H1 (cell line): Measurements from ENCODE around the gene FAM53B. TPM values are rescaled to one million over a fixed set of nuclear protein-coding genes. Genes with fewer than 3 reads are reported as not detected.

Experiments
- CTCF ChIA-PET: fragments of 300-600 bp; sonication (Branson Sonifier 250); formaldehyde crosslinking; loops from one replicate; lab custom pipeline; 2021; ENCODE audit not compliant: partially characterized antibody; lab: Charles Lee
- POLR2A ChIA-PET: fragments of 300-600 bp; sonication (Branson Sonifier 250); formaldehyde crosslinking; loops from one replicate; lab custom pipeline; 2021; ENCODE audit warnings: inconsistent platforms; ENCODE audit not compliant: partially characterized antibody; lab: Charles Lee
- DNase-seq, 2 experiments: peaks; one replicate each; pipeline versions ENCODE4 v3.0.0 to v3.0.0-alpha.2; 2010 to 2022; ENCODE audit warnings: low spot score in 2 of 2, low read depth in 1 of 2, mixed read lengths in 1 of 2
- FAIRE-seq: peaks from 2 replicates; lab custom pipeline; 2011; peaks lifted over from hg19 to GRCh38; lab: Jason Lieb, UNC
- H2AFZ ChIP-seq: 2 replicates; pipeline ENCODE4 v1.8.1; 2012; ENCODE audit warnings: low read length, inconsistent platforms
- H2AK5ac ChIP-seq: 2 replicates; pipeline ENCODE4 v1.6.1; 2013; ENCODE audit warnings: low read depth, low read length
- H2BK120ac ChIP-seq: replicated peaks from 2 replicates; pipeline ENCODE3; 2013; ENCODE audit warnings: low read depth, low read length, inconsistent platforms
- H2BK12ac ChIP-seq: 2 replicates; pipeline ENCODE4 v1.6.1; 2013; ENCODE audit warnings: low read depth, low read length
- H2BK15ac ChIP-seq: 2 replicates; pipeline ENCODE4 v1.6.1; 2013; ENCODE audit warnings: low read length
- H2BK20ac ChIP-seq: 2 replicates; pipeline ENCODE4 v1.6.1; 2013; ENCODE audit warnings: low read length
- H2BK5ac ChIP-seq: 2 replicates; pipeline ENCODE4 v1.6.1; 2013; ENCODE audit warnings: low read depth, low read length
- H3K14ac ChIP-seq: 2 replicates; pipeline ENCODE4 v1.6.1; 2013; ENCODE audit warnings: inconsistent platforms; ENCODE audit not compliant: insufficient read length
- H3K18ac ChIP-seq: 2 replicates; pipeline ENCODE4 v1.6.1; 2013; ENCODE audit warnings: low read length; ENCODE audit errors: extremely low read depth
- H3K23ac ChIP-seq: 2 replicates; pipeline ENCODE4 v1.6.1; 2013; ENCODE audit warnings: inconsistent platforms; ENCODE audit not compliant: insufficient read length
- H3K23me2 ChIP-seq: 2 replicates; pipeline ENCODE4 v1.6.1; 2013; ENCODE audit warnings: low read depth, low read length
- H3K27ac ChIP-seq: 2 replicates; pipeline ENCODE4 v1.6.1; 2011; ENCODE audit warnings: low read depth, low read length, inconsistent platforms
- H3K27me3 ChIP-seq, 4 experiments: replicated peaks in 1 of 4; 1 replicate in 1 of 4; 2 replicates in 3 of 4; pipeline versions ENCODE4 v1.6.1 to v1.8.1; 2011 to 2013; ENCODE audit warnings: low read length in 3 of 4, mild to moderate bottlenecking in 3 of 4, inconsistent platforms in 2 of 4, mixed read lengths in 2 of 4, moderate library complexity in 1 of 4; ENCODE audit not compliant: control insufficient read depth in 3 of 4, insufficient read depth in 3 of 4; ENCODE audit errors: extremely low read depth in 1 of 4
- H3K36me3 ChIP-seq, 4 experiments: 2 replicates each; pipeline versions ENCODE4 v1.6.1 to v1.8.1; 2011 to 2013; ENCODE audit warnings: mild to moderate bottlenecking in 4 of 4, low read length in 3 of 4, moderate library complexity in 2 of 4, control low read depth in 1 of 4, inconsistent platforms in 1 of 4; ENCODE audit not compliant: insufficient read depth in 4 of 4, control insufficient read depth in 2 of 4
- H3K4ac ChIP-seq: replicated peaks from 2 replicates; pipeline ENCODE3; 2013; ENCODE audit warnings: low read length, low read depth, mixed read lengths, inconsistent platforms; ENCODE audit not compliant: insufficient read length
- H3K4me1 ChIP-seq, 4 experiments: replicated peaks in 1 of 4; 1 replicate in 1 of 4; 2 replicates in 3 of 4; pipeline versions ENCODE4 v1.6.1 to v1.8.1; 2011 to 2013; ENCODE audit warnings: low read length in 3 of 4, inconsistent platforms in 2 of 4, mixed read lengths in 1 of 4; ENCODE audit not compliant: insufficient read depth in 4 of 4, control insufficient read depth in 3 of 4
- H3K4me2 ChIP-seq, 2 experiments: 2 replicates each; pipeline versions ENCODE4 v1.6.1 to v1.8.1; 2011 to 2013; ENCODE audit warnings: low read depth in 2 of 2, low read length in 2 of 2, control low read depth in 1 of 2, inconsistent platforms in 1 of 2, mild to moderate bottlenecking in 1 of 2; ENCODE audit not compliant: insufficient read depth in 1 of 2
- H3K4me3 ChIP-seq, 4 experiments: fragments of 200-600, 300-600 bp in 1 of 4; sonication (generic), shearing (Covaris generic), sonication (Bioruptor Twin) in 1 of 4; 2 replicates each; pipeline versions ENCODE4 v1.5.1 to v1.8.1; 2011 to 2016; ENCODE audit warnings: low read length in 4 of 4, low read depth in 3 of 4, control low read depth in 2 of 4, inconsistent platforms in 2 of 4, mild to moderate bottlenecking in 2 of 4, mixed read lengths in 1 of 4, moderate library complexity in 1 of 4; ENCODE audit not compliant: insufficient read depth in 2 of 4; ENCODE audit errors: extremely low read depth in 1 of 4
- H3K56ac ChIP-seq: replicated peaks from 2 replicates; pipeline ENCODE3; 2013; ENCODE audit warnings: low read depth, mild to moderate bottlenecking, mixed read lengths, low read length, inconsistent platforms; ENCODE audit not compliant: insufficient read length
- H3K79me1 ChIP-seq: 2 replicates; pipeline ENCODE4 v1.6.1; 2013; ENCODE audit warnings: low read depth, low read length, control low read depth
- H3K79me2 ChIP-seq, 2 experiments: 2 replicates each; pipeline versions ENCODE4 v1.6.1 to v1.8.1; 2012 to 2013; ENCODE audit warnings: low read length in 2 of 2, mild to moderate bottlenecking in 2 of 2, inconsistent platforms in 1 of 2; ENCODE audit not compliant: insufficient read depth in 2 of 2, control insufficient read depth in 1 of 2
- H3K9ac ChIP-seq, 4 experiments: replicated peaks in 1 of 4; 1 replicate in 1 of 4; 2 replicates in 3 of 4; pipeline versions ENCODE4 v1.6.1 to v1.8.1; 2011 to 2013; ENCODE audit warnings: low read depth in 3 of 4, low read length in 3 of 4, control low read depth in 2 of 4, mild to moderate bottlenecking in 2 of 4, moderate library complexity in 2 of 4, inconsistent platforms in 1 of 4; ENCODE audit errors: extremely low read depth in 1 of 4
- H3K9me3 ChIP-seq, 2 experiments: 2 replicates each; pipeline versions ENCODE4 v1.6.1 to v1.8.1; 2012 to 2013; ENCODE audit warnings: mild to moderate bottlenecking in 2 of 2, moderate library complexity in 2 of 2, control low read depth in 1 of 2, inconsistent platforms in 1 of 2, low read depth in 1 of 2, low read length in 1 of 2, mixed read lengths in 1 of 2; ENCODE audit not compliant: insufficient read depth in 2 of 2
- H4K20me1 ChIP-seq, 2 experiments: replicated peaks in 1 of 2; 2 replicates each; pipeline versions ENCODE3 to v1.8.1; 2011 to 2013; ENCODE audit warnings: inconsistent platforms in 2 of 2, low read length in 2 of 2, mild to moderate bottlenecking in 1 of 2; ENCODE audit not compliant: insufficient read depth in 2 of 2, control insufficient read depth in 1 of 2
- H4K5ac ChIP-seq: 2 replicates; pipeline ENCODE4 v1.6.1; 2013; ENCODE audit warnings: low read length, low read depth, mixed read lengths, inconsistent platforms; ENCODE audit not compliant: insufficient read length
- H4K8ac ChIP-seq: 2 replicates; pipeline ENCODE4 v1.8.0; 2013; ENCODE audit warnings: mild to moderate bottlenecking, moderate library complexity, low read length, inconsistent platforms; ENCODE audit not compliant: insufficient read depth; ENCODE audit errors: extremely low read depth
- H4K91ac ChIP-seq: replicated peaks from 2 replicates; pipeline ENCODE3; 2013; ENCODE audit warnings: low read length, mixed read lengths, inconsistent platforms; ENCODE audit not compliant: insufficient read length
- BACH1 ChIP-seq: IDR thresholded peaks from 2 replicates; pipeline ENCODE4 v1.6.1; 2012; ENCODE audit warnings: low read length, improper control_type of control experiment
- BCL11A ChIP-seq, 2 experiments: IDR thresholded peaks; one replicate each; pipeline ENCODE4 v1.6.1; 2011; ENCODE audit warnings: low read depth in 2 of 2, low read length in 2 of 2, mild to moderate bottlenecking in 2 of 2
- CHD1 ChIP-seq: IDR thresholded peaks from 2 replicates; pipeline ENCODE4 v1.6.1; 2012; ENCODE audit warnings: low read depth, low read length, improper control_type of control experiment
- EP300 ChIP-seq, 2 experiments: IDR thresholded peaks; 1 replicate in 1 of 2; 2 replicates in 1 of 2; pipeline ENCODE4 v1.6.1; 2011 to 2012; ENCODE audit warnings: low read depth in 2 of 2, low read length in 2 of 2, mild to moderate bottlenecking in 2 of 2, borderline replicate concordance in 1 of 2, inconsistent platforms in 1 of 2, moderate library complexity in 1 of 2
- GTF2F1 ChIP-seq: IDR thresholded peaks from 2 replicates; pipeline ENCODE4 v1.6.1; 2012; ENCODE audit warnings: low read depth, low read length, improper control_type of control experiment, borderline replicate concordance
- JUN ChIP-seq: IDR thresholded peaks from 2 replicates; pipeline ENCODE4 v1.6.1; 2011; ENCODE audit warnings: low read depth, mild to moderate bottlenecking, improper control_type of control experiment, low read length
- KDM5A ChIP-seq: fragments of 200-600 bp; IDR thresholded peaks from 2 replicates; pipeline ENCODE4 v1.7.1; 2012; ENCODE audit warnings: mild to moderate bottlenecking, low read length, inconsistent platforms, mixed read lengths
- POLR2AphosphoS5 ChIP-seq: IDR thresholded peaks from 2 replicates; pipeline ENCODE4 v1.6.1; 2011; ENCODE audit warnings: low read depth, low read length
- SIRT6 ChIP-seq: IDR thresholded peaks from one replicate; pipeline ENCODE4 v1.7.1; 2012; ENCODE audit warnings: low read length, inconsistent platforms
- SRF ChIP-seq: IDR thresholded peaks from 2 replicates; pipeline ENCODE4 v1.6.1; 2011; ENCODE audit warnings: mild to moderate bottlenecking, low read depth, low read length, moderate library complexity
- YY1 ChIP-seq: IDR thresholded peaks from 2 replicates; pipeline ENCODE4 v1.6.1; 2011; ENCODE audit warnings: low read depth, mild to moderate bottlenecking, low read length
- WGBS, 2 experiments: shearing (Covaris generic) in 1 of 2; methylation state at CpG; one replicate each; pipeline versions ENCODE4 v1.1.6 to v1.1.7; 2013 to 2015; ENCODE audit warnings: low lambda C conversion rate in 2 of 2, mixed read lengths in 2 of 2, inconsistent platforms in 1 of 2, low coverage in 1 of 2, missing lambda C conversion rate in 1 of 2; ENCODE audit not compliant: insufficient replicate concordance in 2 of 2, insufficient coverage in 1 of 2, insufficient read length in 1 of 2; ENCODE audit errors: extremely low coverage in 1 of 2, missing lambda C conversion rate in 1 of 2; 5-methylcytosine and 5-hydroxymethylcytosine counted together
- polyA plus RNA-seq, 7 experiments: library from polyadenylated mRNA; depleted of rRNA in 3 of 7; stranded (reverse) in 5 of 7; unstranded in 2 of 7; fragments of >200 nt in 5 of 7; fragments of 200-250 nt in 2 of 7; gene quantifications; 1 replicate in 5 of 7; 2 replicates in 1 of 7; 4 replicates in 1 of 7; pipeline versions ENCODE4 v1.2.1 to v1.2.3, GENCODE V29; 2011 to 2013; ENCODE audit warnings: missing spikeins in 2 of 7, mixed read lengths in 2 of 7
- total RNA-seq: library from RNA; stranded (reverse); fragmentation: NEBNext Ultra II Directional; extraction: Animal tissue kit (Norgen Biotek cat#: 25700); gene quantifications from 2 replicates; pipeline ENCODE4 v1.2.1, GENCODE V29; 2021
- TF ChIP-seq, protein P1 (sequence below): IDR thresholded peaks from 2 replicates; pipeline ENCODE4 v1.6.1; 2012; ENCODE audit warnings: inconsistent platforms
- TF ChIP-seq, protein P2 (sequence below): IDR thresholded peaks from 2 replicates; pipeline ENCODE4 v1.6.1; 2011; ENCODE audit warnings: low read depth, mild to moderate bottlenecking, low read length; ENCODE audit not compliant: insufficient read depth

FAM53B gene
- total and polyA plus RNA-seq, 2 of the 8 experiments (the other 6 are each of a cell fraction or from before 2014, with no cell fraction given) = 5.3 to 14.4 TPM

DNA sequence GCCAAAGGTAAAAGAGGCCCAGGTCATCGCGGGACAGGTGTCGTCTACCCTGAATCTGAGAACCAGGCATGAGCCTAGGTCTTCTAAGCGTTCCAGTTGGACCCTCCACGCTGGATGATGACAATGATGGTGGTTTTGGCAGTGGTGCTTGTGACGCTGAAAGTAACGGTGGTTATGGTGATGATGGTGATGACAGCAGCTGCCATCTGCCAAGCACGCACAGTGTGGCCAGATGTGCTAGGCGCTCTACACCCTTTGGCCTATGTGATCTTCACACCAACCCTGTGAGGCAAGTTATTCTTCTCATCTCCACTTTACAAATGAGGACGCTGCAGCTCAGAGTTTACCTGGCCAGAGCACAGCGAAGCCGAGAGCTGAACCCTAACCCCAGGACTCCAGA lies 93.9 kb downstream of the FAM53B start:
- Histone ChIP-seq H3K23me2 (no peaks in the 10 kb centered on the region), H2BK5ac (no peak overlapping the region), H2BK20ac (no peak overlapping the region), H3K4me1 (peaks cover 0 to 27% (median 17%) of the 10 kb centered on the region in 4 experiments; a peak in 6 of 7 replicates), H2BK120ac (no peak overlapping the region), H3K9me3 (no peaks in the 10 kb centered on the region), H3K23ac (no peak overlapping the region), H4K8ac (no peak overlapping the region), H2AFZ (no peak overlapping the region), H2BK12ac (peak overlapping the region; percentile 89; the same call in 1 of the 2 replicates), H3K14ac (no peak overlapping the region), H3K9ac (no peak overlapping the region; a peak in 1 of 7 replicates), H2AK5ac (peak overlapping the region; percentile 91), H3K4me2 (peak overlapping the region; percentile 16 to 20; a peak in 2 of 4 replicates), H3K4ac (no peak overlapping the region), H3K36me3 (no peaks in the 10 kb centered on the region), H3K27me3 (no peaks in the 10 kb centered on the region), H3K79me1 (no peaks in the 10 kb centered on the region; the same call in 1 of the 2 replicates), H3K27ac (no peak overlapping the region), H2BK15ac (0 out of 2 replicates have a peak overlapping the region, but pooled peaks have one; percentile 5), H3K4me3 (no peak overlapping the region), H4K20me1 (peaks cover 1 to 2% of the 10 kb centered on the region in 2 experiments), H4K91ac (peak overlapping the region; percentile 87), H3K18ac (peak overlapping the region; percentile 33), H3K56ac (no peak overlapping the region), H3K79me2 (no peaks in the 10 kb centered on the region), H4K5ac (no peak overlapping the region)
- DNase-seq (no peak), FAIRE-seq (no peak)
- POLR2A ChIA-PET = no interaction called here
- WGBS, 2 experiments = 87% methylated on average over 12 of the region's 12 CpGs; no CpG with 5 or more reads in 1 of the 2 experiments
- CTCF ChIA-PET = interaction anchor here (0.6 to 3.9 kb wide), 14 partner anchors 9 to 111 kb away, joined by 3 to 18 read pairs (median 4); no protein-coding TSS in a partner anchor
- TF ChIP-seq, protein P1, sequence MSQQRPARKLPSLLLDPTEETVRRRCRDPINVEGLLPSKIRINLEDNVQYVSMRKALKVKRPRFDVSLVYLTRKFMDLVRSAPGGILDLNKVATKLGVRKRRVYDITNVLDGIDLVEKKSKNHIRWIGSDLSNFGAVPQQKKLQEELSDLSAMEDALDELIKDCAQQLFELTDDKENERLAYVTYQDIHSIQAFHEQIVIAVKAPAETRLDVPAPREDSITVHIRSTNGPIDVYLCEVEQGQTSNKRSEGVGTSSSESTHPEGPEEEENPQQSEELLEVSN = no peak
- TF ChIP-seq KDM5A = no peak
- TF ChIP-seq JUN = no peak
- no peak for TF ChIP-seq BACH1
- TF ChIP-seq SRF = no peak
- TF ChIP-seq GTF2F1 = no peak
- TF ChIP-seq YY1 = no peak
- TF ChIP-seq SIRT6 = no peak
- no peak for TF ChIP-seq EP300 (IDR thresholded peaks at IDR 0.05; ENCODE audit: borderline replicate concordance in 1 of 2, low read depth in 2 of 2, low read length in 2 of 2)
- no peak for TF ChIP-seq BCL11A (IDR thresholded peaks at IDR 0.05; ENCODE audit: low read depth in 2 of 2, low read length in 2 of 2)
- TF ChIP-seq, protein P2, sequence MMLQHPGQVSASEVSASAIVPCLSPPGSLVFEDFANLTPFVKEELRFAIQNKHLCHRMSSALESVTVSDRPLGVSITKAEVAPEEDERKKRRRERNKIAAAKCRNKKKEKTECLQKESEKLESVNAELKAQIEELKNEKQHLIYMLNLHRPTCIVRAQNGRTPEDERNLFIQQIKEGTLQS = no peak
- no peak for TF ChIP-seq POLR2AphosphoS5
- no peak for TF ChIP-seq CHD1
